Activated CD4-positive, alpha-beta T cell treated with anti-CD3 and anti-CD28 coated beads, Interleukin-2, Interleukin-6, amounts not matched to agents 100 ng/mL and 50 ng/mL, durations not matched to agents 16 hours and 8 hours (primary cell): ENCODE results near the gene ZNF77.
"Not testable (repeated sequence)": the region's sequence is repeated elsewhere in the genome, so short reads cannot be mapped to it uniquely, and the experiment has no call there.

ENCODE experiments used
- DNase-seq: peaks from one replicate; pipeline ENCODE4 v3.0.0-alpha.2; 2020

ZNF77 gene

DNA sequence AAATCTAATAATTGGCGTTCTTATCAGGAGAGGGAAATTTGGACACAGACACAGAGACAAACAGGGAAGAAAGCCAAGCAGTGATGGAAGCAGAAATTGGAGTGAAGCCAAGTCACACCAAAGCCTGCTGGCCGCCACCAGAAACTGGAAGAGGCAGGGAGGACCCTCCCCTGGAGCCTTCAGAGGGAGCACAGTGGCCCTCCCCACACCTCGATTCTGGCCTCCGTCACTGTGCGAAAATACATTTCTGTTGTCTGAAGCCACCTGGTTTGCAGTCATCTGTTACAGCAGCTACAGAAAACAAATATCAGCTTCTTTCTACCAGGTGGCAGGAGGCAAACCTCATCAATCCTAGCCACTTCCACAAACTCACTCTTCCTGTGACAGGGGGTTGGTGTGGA lies 24.3 kb upstream of the ZNF77 start:
- DNase-seq: no peak

DNA sequence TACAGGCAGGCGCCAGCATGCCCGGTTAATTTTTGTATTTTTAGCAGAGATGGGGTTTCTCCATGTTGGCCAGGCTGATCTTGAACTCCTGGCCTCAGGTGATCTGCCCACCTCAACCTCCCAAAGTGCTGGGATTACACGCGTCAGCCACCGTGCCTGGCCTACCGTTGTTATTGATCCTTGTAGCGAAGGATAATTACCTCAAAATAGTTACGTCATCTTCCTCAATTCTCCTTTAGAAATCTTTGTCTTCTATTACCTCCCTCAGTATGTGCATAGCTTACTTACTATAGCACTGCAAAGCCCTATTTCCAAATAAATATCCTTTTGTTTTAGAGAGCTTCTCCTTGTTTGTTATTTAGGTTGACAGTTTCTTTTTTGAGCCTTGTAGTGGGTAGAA lies 23.2 kb upstream of the ZNF77 start:
- no peak for DNase-seq

DNA sequence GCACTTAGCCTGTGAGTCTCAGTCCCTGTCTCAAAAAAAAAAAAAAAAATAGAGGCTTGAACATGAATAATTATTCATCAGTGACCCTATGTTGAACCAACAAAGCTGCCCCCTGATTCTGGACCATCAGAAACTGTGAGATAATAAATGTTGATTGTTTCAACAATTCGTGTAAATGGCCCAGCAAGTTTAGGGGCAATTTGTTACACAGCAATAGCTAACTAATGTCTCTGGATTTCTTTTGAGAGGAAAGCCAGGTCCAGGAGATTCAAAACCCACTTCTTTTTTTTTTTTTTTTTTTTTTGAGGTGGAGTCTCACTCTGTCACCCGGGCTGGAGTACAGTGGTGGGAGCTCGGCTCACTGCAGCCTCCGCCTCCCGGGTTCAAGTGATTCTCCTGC lies 20.1 kb upstream of the ZNF77 start:
- DNase-seq: no peak

DNA sequence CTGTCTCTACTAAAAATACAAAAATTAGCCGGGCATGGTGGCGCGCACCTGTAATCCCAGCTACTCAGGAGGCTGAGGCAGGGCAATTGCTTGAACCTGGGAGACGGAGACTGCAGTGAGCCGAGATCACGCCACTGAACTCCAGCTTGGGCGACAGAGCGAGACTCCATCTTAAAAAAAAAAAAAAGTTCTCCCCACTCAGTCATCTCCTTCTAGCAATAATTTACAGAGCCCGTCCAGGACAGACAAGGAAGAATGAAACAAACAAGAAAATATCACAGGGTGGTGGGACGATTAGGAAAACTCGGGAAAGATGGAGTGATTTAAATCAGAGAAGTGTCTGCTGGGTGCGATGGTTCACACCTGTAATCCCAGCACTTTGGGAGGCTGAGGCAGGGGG lies 18.9 kb upstream of the ZNF77 start:
- not testable (repeated sequence) for DNase-seq

DNA sequence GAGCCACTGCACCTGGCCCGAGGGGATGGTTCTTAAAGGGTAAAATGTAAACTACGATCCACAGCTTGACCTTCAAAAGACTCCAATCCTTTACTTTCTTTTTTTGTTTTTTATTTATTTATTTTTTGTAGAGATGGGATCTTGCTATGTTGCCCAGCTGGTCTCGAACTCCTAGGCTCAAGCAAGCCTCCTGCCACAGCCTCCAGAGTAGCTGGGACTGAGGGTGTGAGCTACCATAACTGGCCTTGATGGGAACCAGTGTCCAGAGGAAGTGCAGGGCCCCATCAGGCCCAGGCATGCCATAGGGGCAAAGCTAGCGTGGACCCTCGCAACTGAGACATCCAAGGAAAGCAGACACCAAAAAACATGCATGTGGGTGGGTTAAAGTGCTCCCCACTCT lies 18.4 kb upstream of the ZNF77 start:
- no peak for DNase-seq

DNA sequence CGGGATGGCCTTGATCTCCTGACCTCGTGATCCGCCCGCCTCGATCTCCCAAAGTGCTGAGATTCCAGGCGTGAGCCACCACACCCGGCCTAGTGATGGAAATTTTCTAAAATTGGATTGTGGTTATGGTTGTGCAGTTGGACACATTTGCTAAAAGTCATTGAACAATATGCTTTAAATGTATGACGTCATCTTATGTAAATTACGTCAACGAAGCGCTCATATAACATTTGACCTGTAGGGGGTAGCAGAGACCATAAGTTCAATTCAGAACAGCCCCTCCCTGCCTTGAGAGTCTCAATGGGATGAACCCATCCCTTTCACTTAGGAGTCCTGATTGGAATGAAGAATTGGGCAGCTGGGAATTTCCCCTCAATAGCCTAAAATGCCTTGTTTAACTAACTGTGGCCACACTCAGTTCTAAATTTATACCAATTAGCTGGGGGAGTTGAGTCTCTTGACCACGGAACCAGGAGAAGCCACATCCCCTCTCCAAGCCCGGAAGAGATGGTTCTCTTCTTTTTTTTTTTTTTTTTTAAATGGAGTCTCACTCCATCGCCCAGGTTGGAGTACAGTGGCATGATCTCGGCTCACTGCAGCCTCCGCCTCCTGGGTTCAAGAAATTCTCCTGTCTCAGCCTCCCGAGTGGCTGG lies 17.4 kb upstream of the ZNF77 start:
- peak; percentile 70 for DNase-seq

DNA sequence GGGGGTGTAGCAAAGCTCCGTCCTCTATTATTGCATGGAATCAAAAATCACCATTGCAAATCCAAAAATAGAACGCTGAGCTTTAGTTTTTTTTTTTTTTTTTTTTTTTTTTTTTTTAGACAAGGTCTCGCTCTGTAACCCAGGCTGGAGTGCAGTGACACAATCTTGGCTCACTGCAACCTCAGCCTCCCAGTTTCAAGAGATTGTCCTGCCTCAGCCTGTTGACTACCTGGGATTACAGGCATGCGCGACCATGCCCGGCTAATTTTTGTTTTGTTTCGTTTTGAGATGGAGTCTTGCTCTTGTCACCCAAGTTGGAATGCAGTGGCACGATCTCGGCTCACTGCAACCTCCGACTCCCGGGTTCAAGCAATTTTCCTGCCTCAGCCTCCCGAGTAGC lies 15.3 kb upstream of the ZNF77 start:
- no peak for DNase-seq

DNA sequence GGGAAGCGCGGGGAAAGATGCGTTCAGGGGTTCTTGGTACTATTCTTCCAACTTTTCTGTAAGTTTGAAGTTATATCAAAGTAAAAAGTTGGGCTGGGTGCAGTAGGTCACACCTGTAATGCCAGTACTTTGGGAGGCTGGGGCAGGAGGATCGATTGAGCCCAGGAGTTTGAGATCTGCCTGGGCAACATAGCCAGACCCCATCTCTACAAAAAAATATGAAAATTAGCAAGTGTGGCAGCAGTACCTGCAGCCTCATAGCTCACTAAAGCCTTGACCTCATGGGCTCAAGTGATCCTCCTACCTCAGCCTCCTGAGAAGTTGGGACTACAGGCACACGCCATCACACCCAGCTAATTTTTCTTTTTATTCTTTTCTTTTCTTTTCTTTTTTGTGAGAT lies 12.4 kb upstream of the ZNF77 start:
- DNase-seq: no peak

DNA sequence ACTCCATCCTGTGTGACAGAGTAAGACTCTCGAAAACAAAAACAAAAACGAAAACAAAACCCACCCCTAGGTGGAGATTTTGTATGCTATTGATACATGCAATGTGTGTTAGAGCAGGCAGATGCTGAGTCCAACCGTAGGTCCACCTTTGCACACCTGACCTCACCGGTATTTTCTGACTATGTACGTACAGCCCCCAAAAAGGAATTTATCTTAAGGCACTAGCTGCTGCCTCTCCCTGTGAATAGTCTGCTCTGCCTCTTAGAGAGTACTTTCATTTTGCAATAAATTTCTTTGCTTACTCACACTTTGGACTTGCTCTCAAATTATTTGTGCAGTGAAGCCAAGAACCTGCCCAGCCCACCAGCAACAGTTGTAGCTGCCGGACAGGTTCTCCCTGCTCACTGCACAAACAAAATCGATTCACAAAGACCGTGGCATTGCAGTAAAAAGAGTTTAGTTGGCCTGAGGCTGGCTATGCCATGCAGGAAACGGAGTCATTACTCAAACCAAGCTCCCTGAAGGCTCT lies 8.2 kb upstream of the ZNF77 start:
- DNase-seq: no peak

DNA sequence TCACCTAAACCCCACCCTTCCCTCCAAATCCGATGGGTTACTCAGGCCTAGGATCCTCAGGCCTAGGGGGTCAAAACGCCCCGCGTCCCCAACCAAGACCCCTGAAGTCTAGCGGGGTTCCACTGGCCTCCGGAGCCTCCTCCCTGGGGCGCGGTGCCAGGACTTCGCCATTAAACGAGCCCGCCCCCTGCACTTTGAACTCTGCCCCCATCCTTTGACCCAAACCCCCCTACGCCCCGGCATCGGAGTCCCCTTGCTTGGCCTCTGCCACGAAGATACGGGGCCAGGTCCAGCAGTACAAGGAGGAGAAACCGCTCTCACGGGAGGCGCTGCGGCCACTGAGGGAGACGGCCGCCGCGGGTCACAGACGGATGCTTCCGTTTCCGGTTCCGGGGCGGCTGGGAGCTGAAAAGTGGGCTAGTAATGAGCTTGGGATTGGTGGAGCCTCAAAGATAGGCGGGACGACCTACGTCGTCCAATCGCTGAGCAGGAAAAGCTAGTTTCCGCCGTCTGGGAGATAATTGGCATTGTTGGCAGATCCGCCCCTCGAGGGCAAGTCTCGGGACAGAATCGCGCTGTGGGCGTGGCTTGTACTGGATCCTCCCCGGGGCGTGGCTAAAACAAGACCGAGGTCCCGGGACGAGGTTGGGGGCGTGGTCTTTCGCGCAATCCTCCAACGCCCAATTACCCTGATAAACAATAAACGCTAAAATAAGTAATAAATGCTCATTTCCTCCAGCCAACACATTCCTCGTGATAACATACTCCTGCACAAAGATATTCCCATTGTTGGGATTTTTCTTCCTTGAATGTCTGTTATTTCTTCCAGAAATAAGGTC lies 5.7 kb upstream of the ZNF77 start:
- DNase-seq: peak; percentile 100

DNA sequence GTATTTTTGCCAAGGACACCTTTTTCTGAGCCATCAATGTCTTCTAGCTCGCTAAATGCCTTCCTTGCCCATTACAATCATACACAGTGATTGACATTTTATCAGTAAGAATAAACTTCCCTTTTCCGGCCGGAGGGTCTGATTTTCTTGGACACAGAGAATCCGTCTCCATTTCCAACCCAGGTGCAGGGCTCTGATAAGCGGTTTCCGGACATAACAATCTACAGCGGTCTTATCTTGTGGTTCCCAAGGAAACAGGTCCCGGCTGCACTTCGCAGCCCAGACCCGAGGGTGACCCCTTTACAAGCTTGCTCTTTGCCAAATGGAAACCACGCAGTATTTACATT lies 5.1 kb upstream of the ZNF77 start:
- DNase-seq: peak; percentile 18

DNA sequence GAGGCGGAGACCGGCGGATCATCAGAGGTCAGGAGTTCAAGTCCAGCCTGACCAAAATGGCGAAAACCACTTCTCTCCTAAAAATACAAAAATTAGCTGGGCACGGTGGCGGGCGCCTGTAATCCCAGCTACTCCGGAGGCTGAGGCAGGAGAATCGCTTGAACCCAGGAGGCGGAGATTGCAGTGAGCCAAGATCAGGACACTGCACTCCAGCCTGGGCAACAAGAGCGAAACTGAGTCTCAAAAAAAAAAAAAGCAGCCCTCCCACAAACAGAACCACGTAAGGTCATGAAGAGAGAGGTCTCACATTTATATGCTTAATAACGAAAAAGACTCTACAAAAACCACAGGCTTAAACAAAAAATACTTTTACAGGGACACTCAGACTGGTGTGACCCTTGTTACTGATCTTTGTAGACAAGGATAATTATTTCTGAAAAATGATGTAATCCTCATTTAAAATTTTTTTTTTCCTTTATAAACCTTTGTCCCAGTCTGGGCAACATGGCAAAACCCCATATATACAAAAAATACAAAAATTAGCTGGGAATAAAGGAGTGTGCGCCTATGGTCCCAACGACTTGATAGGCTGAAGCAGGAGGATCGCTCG lies 909 bp upstream of the ZNF77 start:
- DNase-seq: no peak

DNA sequence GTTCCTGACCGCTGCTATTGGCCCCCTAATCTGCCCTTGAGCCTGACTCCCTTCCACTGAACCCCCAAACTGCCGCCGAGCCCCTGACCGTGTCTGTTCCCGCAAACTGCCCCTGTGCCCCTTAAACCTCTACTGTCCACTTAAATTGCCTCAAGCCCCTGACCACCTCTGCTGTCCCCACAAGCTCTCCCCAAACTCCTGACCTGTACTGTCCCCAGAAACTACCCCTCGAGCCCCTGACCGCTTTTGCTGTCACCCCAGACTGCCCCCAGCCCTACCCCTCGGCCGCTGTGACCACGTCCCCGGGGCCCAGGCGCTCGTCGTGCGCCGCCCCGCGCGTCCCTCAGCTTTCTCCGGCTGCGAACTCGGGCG lies 382 bp downstream of the ZNF77 start:
- no peak for DNase-seq

DNA sequence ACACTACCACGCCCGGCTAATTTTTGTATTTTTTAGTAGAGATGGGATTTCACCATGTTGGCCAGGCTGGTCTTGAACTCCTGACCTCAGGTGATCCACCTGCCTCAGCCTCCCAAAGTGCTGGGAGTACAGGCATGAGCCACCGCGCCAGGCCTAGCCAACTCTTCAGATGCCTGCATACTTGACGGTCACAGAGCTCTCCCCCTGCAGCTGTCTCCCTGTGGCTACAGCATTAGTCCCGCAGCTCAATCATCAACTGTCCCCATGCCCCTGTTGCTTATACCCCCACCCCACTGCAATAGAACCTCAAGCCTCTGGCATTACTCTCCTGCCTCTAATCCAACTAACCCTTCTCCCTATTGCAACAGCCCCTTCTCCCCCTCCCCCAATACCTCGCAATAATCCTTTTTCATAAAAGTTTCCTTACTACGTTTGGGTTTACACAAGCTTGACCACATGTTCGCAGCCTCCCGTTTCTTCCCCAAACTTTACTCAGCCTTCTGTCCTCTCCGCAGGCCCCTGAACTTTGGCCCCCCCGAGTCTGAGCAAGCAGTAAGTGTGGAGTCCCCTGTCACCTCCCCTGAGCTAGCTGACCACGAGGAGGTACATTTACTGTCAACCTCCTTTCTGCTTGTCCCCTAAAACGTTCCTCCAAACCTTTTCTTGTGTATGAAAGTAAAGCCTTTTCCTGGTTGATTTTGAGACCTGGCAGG lies 1.7 kb downstream of the ZNF77 start:
- no peak for DNase-seq

DNA sequence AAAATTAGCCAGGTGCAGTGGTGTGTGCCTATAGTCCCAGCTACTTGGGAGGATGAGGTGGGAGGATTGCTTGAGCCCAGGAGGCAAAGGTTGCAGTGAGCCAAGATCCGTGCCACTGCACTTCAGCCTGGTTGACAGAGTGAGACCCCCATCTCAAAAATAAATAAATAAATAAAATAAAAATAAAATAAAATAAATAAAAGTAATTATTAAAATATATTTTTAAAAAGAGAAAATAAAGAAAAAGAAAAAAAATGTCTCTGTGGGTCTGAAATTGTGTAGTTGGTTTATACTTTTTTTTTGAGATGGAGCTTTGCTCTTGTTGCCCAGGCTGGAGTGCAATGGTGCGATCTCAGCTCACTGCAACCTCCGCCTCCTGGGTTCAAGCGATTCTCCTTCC lies 8.9 kb downstream of the ZNF77 start:
- DNase-seq: not testable (repeated sequence)

DNA sequence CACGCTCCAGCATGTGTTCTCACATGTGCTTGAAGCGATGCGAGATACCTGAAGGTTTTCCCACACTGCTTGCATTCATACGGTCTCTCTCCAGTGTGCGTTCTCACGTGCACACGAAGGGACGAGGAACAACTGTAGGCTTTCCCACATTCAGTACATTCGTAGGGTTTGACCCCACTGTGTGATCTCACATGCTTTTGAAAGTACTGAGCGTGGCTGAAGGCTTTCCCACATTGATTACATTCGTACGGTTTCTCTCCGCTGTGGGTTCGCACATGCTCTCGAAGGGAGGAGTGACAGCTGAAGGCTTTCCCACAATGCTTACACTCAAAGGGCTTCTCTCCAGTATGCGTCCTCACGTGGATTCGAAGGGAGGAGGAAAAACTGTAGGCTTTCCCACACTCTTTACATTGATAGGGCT lies 11.3 kb downstream of the ZNF77 start:
- no peak for DNase-seq

DNA sequence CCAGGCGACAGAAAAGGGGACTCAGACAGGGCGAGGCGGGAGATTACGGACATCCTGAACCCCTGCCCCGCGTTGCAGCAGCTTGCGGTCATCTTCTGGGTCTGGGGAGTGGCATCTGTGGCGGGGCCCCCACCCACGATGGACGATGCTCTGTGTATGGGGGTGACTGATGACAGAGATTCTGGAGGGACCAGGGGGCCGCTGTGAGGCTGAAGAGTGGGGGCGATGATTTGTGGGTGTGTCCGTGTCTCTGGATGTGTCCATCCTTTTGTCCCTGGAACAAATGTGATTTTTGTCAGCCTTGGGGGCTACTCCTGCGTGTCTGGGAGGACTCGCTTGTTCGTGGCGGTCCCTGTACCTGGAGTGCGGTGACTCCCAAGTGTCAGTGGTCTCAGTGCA lies 17.7 kb downstream of the ZNF77 start:
- no peak for DNase-seq

DNA sequence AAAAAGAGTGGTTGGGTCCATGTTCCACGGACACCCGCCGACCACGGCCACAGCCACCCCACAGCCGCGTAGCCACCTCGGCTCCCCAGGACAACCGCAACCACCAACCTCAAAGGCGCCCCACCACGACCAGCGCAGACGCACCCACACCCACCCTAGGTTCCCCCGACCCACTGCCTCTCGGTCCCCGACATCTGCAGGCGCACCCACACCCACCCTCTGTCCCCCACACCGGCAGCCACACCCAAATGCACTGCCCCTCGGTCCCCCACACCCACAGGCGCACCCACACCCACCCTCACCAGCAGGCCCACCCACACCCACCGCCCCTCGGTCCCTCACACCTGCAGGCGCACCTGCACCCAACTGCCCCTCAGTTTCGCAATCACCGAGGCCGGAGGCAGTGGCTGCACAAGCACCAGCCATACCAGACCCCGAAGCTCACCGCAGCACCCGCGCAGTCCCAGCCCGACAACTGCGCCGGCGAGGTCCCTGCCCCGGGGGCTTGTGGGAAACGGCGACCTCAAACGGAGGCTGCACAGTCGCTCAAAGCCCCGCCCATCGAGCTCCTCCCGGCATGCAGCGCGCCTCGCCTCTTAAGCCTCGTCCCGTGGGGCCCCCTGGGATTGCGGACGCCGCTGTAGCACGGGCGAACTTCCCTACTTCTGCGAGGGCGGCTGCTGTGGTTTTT lies 18.3 kb downstream of the ZNF77 start:
- no peak for DNase-seq

DNA sequence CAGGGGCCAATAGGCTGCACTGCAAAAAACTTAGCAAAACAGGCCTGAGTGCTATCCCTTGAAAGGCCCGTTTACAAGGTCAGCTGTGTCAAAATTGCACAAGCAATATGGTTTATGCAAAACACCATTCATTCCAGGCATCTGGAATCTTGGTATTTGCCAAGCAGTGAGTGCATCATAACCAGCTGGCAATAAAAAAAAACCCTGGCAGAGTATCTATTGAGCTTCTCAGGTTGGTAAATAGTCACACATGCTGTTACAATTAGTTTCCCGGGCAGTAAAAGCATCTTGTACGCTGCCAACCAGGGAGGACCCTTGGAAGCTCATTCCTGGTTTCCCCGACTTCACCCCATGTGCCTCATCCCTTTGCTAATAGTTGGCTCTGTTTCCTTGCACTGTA lies 21.3 kb downstream of the ZNF77 start:
- DNase-seq: no peak

DNA sequence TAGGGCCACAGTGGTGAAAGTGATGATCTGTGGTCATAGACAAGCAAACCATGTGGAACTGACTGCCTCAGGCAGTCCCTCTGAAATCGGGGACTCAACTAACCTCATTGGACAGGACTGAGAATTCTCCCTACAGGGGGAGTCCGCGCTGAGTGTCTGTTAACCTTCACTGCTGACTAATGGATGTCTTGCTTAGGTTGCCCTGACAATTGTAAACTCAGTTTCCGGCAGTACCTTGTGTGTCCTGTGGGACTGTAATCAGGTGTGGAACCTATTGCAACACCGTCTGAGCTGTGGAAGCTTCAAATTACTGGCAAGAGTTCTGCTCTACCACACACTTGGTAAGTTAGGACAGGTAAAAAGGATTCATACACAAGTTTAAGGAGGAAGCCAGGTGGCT lies 21.8 kb downstream of the ZNF77 start:
- DNase-seq: no peak

DNA sequence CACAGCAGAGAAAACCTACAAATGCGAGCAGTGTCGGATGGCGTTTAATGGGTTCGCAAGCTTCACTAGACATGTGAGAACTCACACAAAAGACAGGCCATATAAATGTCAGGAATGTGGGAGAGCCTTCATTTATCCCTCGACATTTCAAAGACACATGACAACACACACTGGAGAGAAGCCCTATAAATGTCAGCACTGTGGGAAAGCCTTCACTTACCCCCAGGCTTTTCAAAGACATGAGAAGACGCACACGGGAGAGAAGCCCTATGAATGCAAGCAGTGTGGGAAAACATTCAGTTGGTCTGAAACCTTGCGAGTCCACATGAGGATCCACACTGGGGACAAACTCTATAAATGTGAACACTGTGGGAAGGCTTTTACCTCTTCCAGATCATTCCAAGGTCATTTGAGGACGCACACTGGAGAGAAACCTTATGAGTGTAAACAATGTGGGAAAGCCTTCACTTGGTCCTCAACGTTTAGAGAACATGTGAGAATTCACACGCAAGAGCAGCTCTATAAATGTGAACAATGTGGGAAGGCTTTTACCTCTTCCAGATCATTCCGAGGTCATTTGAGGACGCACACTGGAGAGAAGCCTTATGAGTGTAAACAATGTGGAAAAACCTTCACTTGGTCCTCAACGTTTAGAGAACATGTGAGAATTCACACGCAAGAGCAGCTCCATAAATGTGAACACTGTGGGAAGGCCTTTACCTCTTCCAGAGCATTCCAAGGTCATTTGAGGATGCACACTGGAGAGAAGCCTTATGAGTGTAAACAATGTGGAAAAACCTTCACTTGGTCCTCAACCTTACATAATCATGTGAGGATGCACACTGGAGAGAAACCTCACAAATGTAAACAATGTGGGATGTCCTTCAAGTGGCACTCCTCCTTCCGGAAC lies 27.2 kb downstream of the ZNF77 start:
- no peak for DNase-seq

DNA sequence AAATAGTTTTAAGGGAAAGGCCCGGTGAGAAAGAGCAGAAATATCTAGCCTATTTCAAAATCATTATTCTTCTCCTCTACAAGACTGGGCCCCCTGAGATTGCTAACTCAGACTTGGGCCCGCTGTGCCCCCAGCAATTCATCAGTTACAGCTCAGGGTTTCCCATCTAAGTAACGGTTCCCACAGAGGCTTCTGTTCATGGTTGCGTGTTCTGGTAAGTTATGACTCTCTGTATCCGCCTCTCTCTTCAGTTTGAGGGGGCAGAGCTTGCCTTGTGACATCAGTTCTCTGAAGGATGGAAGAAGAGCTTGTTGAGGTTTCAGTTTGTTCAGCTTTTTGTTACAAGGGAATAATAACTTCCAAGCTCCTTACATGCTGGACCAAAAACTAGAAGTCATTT lies 32.5 kb downstream of the ZNF77 start:
- no peak for DNase-seq
